WTC11 (cell line): ENCODE results near the gene IFNK. TPM values are rescaled to one million over a fixed set of nuclear protein-coding genes. Genes with fewer than 3 reads are reported as not detected.
"Not testable (repeated sequence)": the region's sequence is repeated elsewhere in the genome, so short reads cannot be mapped to it uniquely, and the experiment has no call there.

Experiments used
- ATAC-seq: fragments of 200-7000 bp; cut with Tn5 transposase; 2 replicates; pipeline ENCODE4 v1.10.0; 2021; ENCODE audit warnings: mild to moderate bottlenecking, moderate library complexity
- CTCF ChIA-PET: fragments of 300-600 bp; sonication (Branson Sonifier 250); formaldehyde crosslinking; loops from one replicate; lab custom pipeline; 2021; ENCODE audit warnings: antibody characterized with exemption; lab: Charles Lee
- POLR2A ChIA-PET: fragments of 350-600 bp; sonication (Branson Sonifier 250); formaldehyde crosslinking; loops from one replicate; lab custom pipeline; 2021; ENCODE audit warnings: antibody characterized with exemption; lab: Charles Lee
- DNase-seq: peaks from one replicate; pipeline ENCODE4 v3.0.0; 2021; ENCODE audit warnings: low spot score
- H3K27ac Mint-ChIP-seq: 2 replicates; pipeline ENCODE4 v1.8.0; 2021; ENCODE audit warnings: mixed read lengths
- H3K27me3 Mint-ChIP-seq: 2 replicates; pipeline ENCODE4 v1.8.0; 2021; ENCODE audit warnings: low read depth, mild to moderate bottlenecking, moderate library complexity, mixed read lengths
- H3K36me3 Mint-ChIP-seq: 2 replicates; pipeline ENCODE4 v1.8.0; 2021; ENCODE audit warnings: mixed read lengths
- H3K4me1 Mint-ChIP-seq: 2 replicates; pipeline ENCODE4 v1.8.0; 2022; ENCODE audit warnings: mixed read lengths
- H3K4me3 Mint-ChIP-seq: 2 replicates; pipeline ENCODE4 v1.8.0; 2021; ENCODE audit warnings: mild to moderate bottlenecking, moderate library complexity, mixed read lengths
- H3K9me3 Mint-ChIP-seq: 2 replicates; pipeline ENCODE4 v1.8.0; 2021; ENCODE audit warnings: mixed read lengths
- ATF1 ChIP-seq: sonication (generic); formaldehyde crosslinking; IDR thresholded peaks from 2 replicates; pipeline ENCODE4 v1.8.1; 2023; ENCODE audit warnings: mild to moderate bottlenecking, moderate library complexity, missing genetic modification reagents
- CREB1 ChIP-seq: sonication (generic); formaldehyde crosslinking; IDR thresholded peaks from 2 replicates; pipeline ENCODE4 v1.8.0; 2023; ENCODE audit warnings: mild to moderate bottlenecking, missing genetic modification reagents
- CREM ChIP-seq: sonication (generic); formaldehyde crosslinking; IDR thresholded peaks from 2 replicates; pipeline ENCODE4 v1.8.1; 2022; ENCODE audit warnings: mild to moderate bottlenecking, missing genetic modification reagents, moderate library complexity
- FOXP1 ChIP-seq: sonication (generic); formaldehyde crosslinking; IDR thresholded peaks from 2 replicates; pipeline ENCODE4 v1.8.0; 2022; ENCODE audit warnings: missing genetic modification reagents, mild to moderate bottlenecking, moderate library complexity, borderline replicate concordance
- GRHL2 ChIP-seq: fragments of 250-450 bp; sonication (Bioruptor Pico); IDR thresholded peaks from 2 replicates; pipeline ENCODE4 v1.8.0; 2022; ENCODE audit warnings: mild to moderate bottlenecking, moderate library complexity; ENCODE audit not compliant: insufficient replicate concordance, severe bottlenecking
- HMGA2 ChIP-seq: fragments of 250-450 bp; sonication (Bioruptor Pico); IDR thresholded peaks from 2 replicates; pipeline ENCODE4 v1.4.0; 2021; ENCODE audit warnings: mild to moderate bottlenecking, moderate library complexity
- KAT7 ChIP-seq: sonication (generic); formaldehyde crosslinking; IDR thresholded peaks from 2 replicates; pipeline ENCODE4 v1.8.1; 2023; ENCODE audit warnings: missing genetic modification reagents, mild to moderate bottlenecking, borderline replicate concordance
- NR1H2 ChIP-seq: sonication (generic); formaldehyde crosslinking; IDR thresholded peaks from 2 replicates; pipeline ENCODE4 v1.9.0; 2021; ENCODE audit warnings: mild to moderate bottlenecking, moderate library complexity, missing genetic modification reagents
- NR3C1 ChIP-seq: sonication (generic); formaldehyde crosslinking; conservative IDR thresholded peaks from 2 replicates; pipeline ENCODE4 v1.8.1; 2023; ENCODE audit warnings: low read depth, mild to moderate bottlenecking, missing genetic modification reagents
- OVOL2 ChIP-seq: fragments of 250-450 bp; sonication (Bioruptor Pico); IDR thresholded peaks from 2 replicates; pipeline ENCODE4 v1.9.0; 2021; ENCODE audit warnings: mild to moderate bottlenecking, borderline replicate concordance
- SP1 ChIP-seq: sonication (generic); formaldehyde crosslinking; conservative IDR thresholded peaks from 2 replicates; pipeline ENCODE4 v1.8.1; 2022; ENCODE audit warnings: missing genetic modification reagents
- TEAD4 ChIP-seq: sonication (generic); formaldehyde crosslinking; IDR thresholded peaks from 2 replicates; pipeline ENCODE4 v1.8.0; 2022; ENCODE audit warnings: mild to moderate bottlenecking, missing genetic modification reagents
- ZBTB21 ChIP-seq: sonication (generic); formaldehyde crosslinking; IDR thresholded peaks from 2 replicates; pipeline ENCODE4 v1.8.1; 2023; ENCODE audit warnings: mild to moderate bottlenecking, missing genetic modification reagents, borderline replicate concordance
- ZNF232 ChIP-seq: sonication (generic); formaldehyde crosslinking; IDR thresholded peaks from 2 replicates; pipeline ENCODE4 v1.8.0; 2022; ENCODE audit warnings: mild to moderate bottlenecking, missing genetic modification reagents
- ZNF263 ChIP-seq: sonication (generic); formaldehyde crosslinking; IDR thresholded peaks from 2 replicates; pipeline ENCODE4 v1.8.1; 2022; ENCODE audit warnings: low read depth, mild to moderate bottlenecking, moderate library complexity, missing genetic modification reagents
- ZNF396 ChIP-seq: fragments of 250-450 bp; sonication (Bioruptor Pico); IDR thresholded peaks from 2 replicates; pipeline ENCODE4 v1.8.0; 2021; ENCODE audit warnings: mild to moderate bottlenecking, moderate library complexity, borderline replicate concordance
- total RNA-seq: library from RNA; stranded (reverse); gene quantifications from 3 replicates; pipeline ENCODE4 v1.2.3, GENCODE V29; 2021
- TF ChIP-seq, protein P1 (sequence below): sonication (generic); formaldehyde crosslinking; IDR thresholded peaks from 2 replicates; pipeline ENCODE4 v1.8.0; 2022; ENCODE audit warnings: mild to moderate bottlenecking, missing genetic modification reagents
- TF ChIP-seq, protein P2 (sequence below): fragments of 250-450 bp; sonication (Bioruptor Pico); IDR thresholded peaks from 2 replicates; pipeline ENCODE4 v1.9.0; 2021; ENCODE audit warnings: mild to moderate bottlenecking
- TF ChIP-seq, protein P3 (sequence below): fragments of 250-450 bp; sonication (Bioruptor Pico); conservative IDR thresholded peaks from 2 replicates; pipeline ENCODE4 v1.9.0; 2021; ENCODE audit warnings: mild to moderate bottlenecking
- TF ChIP-seq, protein P4 (sequence below): sonication (generic); formaldehyde crosslinking; IDR thresholded peaks from 2 replicates; pipeline ENCODE4 v1.8.1; 2023; ENCODE audit warnings: mild to moderate bottlenecking, moderate library complexity, missing genetic modification reagents
- TF ChIP-seq, protein P5 (sequence below): sonication (generic); formaldehyde crosslinking; IDR thresholded peaks from 2 replicates; pipeline ENCODE4 v1.8.1; 2022; ENCODE audit warnings: missing genetic modification reagents, borderline replicate concordance
- TF ChIP-seq, protein P6 (sequence below): sonication (generic); formaldehyde crosslinking; IDR thresholded peaks from 2 replicates; pipeline ENCODE4 v1.8.1; 2023; ENCODE audit warnings: mild to moderate bottlenecking, missing genetic modification reagents, moderate library complexity
- TF ChIP-seq, protein P7 (sequence below): sonication (generic); formaldehyde crosslinking; IDR thresholded peaks from 2 replicates; pipeline ENCODE4 v1.8.1; 2023; ENCODE audit warnings: mild to moderate bottlenecking, missing genetic modification reagents

The IFNK gene
- total RNA-seq, 1 experiment from 2014 or later: not detected

DNA sequence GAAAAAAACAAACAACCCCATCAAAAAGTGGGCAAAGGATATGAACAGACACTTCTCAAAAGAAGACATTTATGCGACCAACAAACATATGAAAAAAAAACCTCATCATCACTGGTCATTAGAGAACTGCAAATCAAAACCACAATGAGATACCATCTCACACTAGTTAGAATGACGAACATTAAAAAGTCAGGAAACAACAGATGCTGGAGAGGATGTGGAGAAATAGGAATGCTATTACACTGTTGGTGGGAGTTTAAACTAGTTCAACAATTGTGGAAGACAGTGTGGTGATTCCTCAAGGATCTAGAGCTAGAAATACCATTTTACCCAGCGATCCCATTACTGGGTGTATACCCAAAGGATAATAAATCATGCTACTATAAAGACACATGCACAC lies 23.2 kb upstream of the IFNK start:
- POLR2A ChIA-PET, H3K27ac Mint-ChIP-seq, H3K27me3 Mint-ChIP-seq, ATAC-seq, H3K4me3 Mint-ChIP-seq, DNase-seq, CTCF ChIA-PET: not testable (repeated sequence)
- Mint-ChIP-seq H3K9me3 (peaks cover 15% of the 10 kb centered on the region), H3K4me1 (peaks cover 71% of the 10 kb centered on the region), H3K36me3 (peaks cover 17% of the 10 kb centered on the region)

DNA sequence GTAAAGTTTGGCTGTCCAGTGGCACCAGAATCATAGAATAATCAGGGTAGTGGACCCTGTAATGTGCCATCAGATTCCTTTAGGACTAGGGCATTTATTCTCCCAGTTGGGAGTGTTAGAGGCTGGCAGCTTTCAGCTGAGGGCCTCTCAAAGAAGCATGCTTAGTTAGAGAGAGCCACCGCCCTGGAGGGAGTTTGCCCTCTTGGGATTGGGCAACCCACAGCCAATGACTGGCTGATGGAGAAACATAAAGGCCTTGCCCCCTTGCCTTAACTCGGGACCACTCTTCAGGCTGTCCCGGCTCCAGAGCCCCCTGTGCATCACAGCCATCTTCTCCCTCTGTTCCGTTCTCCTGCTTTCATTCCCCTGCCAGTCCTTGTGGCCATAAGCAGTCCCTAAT lies 20.5 kb upstream of the IFNK start:
- ATAC-seq: peak; percentile 68; the same call in 1 of the 2 replicates
- CTCF ChIA-PET: no interaction called here
- Mint-ChIP-seq H3K4me1 (peaks cover 50% of the 10 kb centered on the region), H3K27ac (0 out of 2 replicates have a peak overlapping the region, but pooled peaks have one; percentile 38), H3K4me3 (no peak overlapping the region), H3K36me3 (peaks cover 26% of the 10 kb centered on the region), H3K9me3 (peaks cover 22% of the 10 kb centered on the region), H3K27me3 (no peaks in the 10 kb centered on the region)
- no peak for TF ChIP-seq ZNF232 (CRISPR knock-in tag)
- TF ChIP-seq TEAD4 (CRISPR knock-in tag): no peak
- no peak for TF ChIP-seq NR3C1 (CRISPR knock-in tag)
- no peak for TF ChIP-seq HMGA2
- TF ChIP-seq, protein P1, sequence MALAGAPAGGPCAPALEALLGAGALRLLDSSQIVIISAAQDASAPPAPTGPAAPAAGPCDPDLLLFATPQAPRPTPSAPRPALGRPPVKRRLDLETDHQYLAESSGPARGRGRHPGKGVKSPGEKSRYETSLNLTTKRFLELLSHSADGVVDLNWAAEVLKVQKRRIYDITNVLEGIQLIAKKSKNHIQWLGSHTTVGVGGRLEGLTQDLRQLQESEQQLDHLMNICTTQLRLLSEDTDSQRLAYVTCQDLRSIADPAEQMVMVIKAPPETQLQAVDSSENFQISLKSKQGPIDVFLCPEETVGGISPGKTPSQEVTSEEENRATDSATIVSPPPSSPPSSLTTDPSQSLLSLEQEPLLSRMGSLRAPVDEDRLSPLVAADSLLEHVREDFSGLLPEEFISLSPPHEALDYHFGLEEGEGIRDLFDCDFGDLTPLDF (CRISPR knock-in tag): no peak
- TF ChIP-seq, protein P2, sequence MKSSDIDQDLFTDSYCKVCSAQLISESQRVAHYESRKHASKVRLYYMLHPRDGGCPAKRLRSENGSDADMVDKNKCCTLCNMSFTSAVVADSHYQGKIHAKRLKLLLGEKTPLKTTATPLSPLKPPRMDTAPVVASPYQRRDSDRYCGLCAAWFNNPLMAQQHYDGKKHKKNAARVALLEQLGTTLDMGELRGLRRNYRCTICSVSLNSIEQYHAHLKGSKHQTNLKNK (CRISPR knock-in tag): no peak
- no peak for TF ChIP-seq ZNF263 (CRISPR knock-in tag)
- no peak for TF ChIP-seq CREB1 (CRISPR knock-in tag)
- TF ChIP-seq ZBTB21: no peak
- TF ChIP-seq OVOL2: no peak
- POLR2A ChIA-PET: no interaction called here
- no peak for DNase-seq

DNA sequence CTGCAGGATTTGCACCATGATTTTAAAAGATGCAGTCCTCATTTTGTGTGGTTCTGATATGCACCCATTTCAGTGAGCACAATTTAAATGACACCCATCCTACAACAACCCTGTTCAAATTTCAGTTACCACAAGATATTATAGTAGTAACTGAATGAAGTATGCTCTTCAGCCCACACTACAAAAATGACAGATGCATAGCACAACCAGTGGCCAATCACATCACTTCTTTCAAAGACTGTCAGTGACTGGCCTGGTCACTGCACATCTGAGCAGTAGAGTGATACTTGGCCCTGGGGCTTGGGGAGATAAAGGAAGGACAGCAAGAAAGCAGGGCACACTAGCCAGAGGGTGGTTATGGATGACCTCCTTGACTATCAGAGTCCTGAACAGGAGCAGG lies 19.8 kb upstream of the IFNK start:
- no peaks in the 10 kb centered on the region for H3K27me3 Mint-ChIP-seq
- no peak overlapping the region for H3K27ac Mint-ChIP-seq
- ChIA-PET CTCF (no interaction called here), POLR2A (no interaction called here)
- peaks cover 22% of the 10 kb centered on the region for H3K9me3 Mint-ChIP-seq
- ATAC-seq (no peak), DNase-seq (no peak)
- H3K36me3 Mint-ChIP-seq: peaks cover 26% of the 10 kb centered on the region
- peaks cover 51% of the 10 kb centered on the region for H3K4me1 Mint-ChIP-seq
- no peak overlapping the region for H3K4me3 Mint-ChIP-seq
- TF ChIP-seq KAT7: no peak
- no peak for TF ChIP-seq ATF1
- TF ChIP-seq, protein P3, sequence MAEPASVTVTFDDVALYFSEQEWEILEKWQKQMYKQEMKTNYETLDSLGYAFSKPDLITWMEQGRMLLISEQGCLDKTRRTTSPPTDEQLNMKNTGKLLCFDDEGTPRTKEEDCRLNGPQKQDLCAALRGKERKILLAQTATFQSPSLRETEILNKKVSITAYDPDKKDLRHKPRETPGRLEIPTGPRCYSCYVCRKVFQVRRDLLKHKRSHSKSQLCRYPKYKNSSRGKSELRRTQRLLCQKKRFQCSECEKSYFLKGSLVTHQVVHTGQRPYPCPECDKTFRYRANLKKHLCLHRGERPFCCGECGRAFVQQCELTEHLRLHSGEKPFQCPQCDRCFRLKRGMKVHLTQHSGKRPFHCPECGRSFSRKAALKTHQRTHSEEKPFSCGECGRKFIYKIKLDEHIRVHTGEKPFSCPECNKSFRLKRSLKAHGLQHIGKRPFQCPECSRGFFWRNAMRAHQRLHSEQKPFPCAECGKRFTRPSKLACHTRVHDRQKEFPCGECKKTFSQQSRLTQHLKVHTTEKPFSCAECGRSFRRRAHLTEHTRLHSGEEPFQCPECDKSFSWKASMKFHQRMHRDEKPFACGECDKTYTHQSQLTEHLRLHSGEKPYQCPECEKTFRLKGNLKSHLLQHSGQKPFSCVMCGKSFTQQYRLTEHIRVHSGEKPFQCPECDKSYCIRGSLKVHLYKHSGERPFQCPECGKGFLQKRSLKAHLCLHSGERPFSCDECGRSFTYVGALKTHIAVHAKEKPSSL (CRISPR knock-in tag): no peak
- no peak for TF ChIP-seq GRHL2
- TF ChIP-seq, protein P4, sequence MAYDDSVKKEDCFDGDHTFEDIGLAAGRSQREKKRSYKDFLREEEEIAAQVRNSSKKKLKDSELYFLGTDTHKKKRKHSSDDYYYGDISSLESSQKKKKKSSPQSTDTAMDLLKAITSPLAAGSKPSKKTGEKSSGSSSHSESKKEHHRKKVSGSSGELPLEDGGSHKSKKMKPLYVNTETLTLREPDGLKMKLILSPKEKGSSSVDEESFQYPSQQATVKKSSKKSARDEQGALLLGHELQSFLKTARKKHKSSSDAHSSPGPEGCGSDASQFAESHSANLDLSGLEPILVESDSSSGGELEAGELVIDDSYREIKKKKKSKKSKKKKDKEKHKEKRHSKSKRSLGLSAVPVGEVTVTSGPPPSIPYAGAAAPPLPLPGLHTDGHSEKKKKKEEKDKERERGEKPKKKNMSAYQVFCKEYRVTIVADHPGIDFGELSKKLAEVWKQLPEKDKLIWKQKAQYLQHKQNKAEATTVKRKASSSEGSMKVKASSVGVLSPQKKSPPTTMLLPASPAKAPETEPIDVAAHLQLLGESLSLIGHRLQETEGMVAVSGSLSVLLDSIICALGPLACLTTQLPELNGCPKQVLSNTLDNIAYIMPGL (CRISPR knock-in tag): no peak
- TF ChIP-seq, protein P1 (CRISPR knock-in tag): no peak
- TF ChIP-seq ZBTB21: no peak
- TF ChIP-seq, protein P5, sequence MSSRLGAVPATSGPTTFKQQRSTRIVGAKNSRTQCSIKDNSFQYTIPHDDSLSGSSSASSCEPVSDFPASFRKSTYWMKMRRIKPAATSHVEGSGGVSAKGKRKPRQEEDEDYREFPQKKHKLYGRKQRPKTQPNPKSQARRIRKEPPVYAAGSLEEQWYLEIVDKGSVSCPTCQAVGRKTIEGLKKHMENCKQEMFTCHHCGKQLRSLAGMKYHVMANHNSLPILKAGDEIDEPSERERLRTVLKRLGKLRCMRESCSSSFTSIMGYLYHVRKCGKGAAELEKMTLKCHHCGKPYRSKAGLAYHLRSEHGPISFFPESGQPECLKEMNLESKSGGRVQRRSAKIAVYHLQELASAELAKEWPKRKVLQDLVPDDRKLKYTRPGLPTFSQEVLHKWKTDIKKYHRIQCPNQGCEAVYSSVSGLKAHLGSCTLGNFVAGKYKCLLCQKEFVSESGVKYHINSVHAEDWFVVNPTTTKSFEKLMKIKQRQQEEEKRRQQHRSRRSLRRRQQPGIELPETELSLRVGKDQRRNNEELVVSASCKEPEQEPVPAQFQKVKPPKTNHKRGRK (CRISPR knock-in tag): no peak
- TF ChIP-seq ZNF396: no peak
- TF ChIP-seq, protein P6, sequence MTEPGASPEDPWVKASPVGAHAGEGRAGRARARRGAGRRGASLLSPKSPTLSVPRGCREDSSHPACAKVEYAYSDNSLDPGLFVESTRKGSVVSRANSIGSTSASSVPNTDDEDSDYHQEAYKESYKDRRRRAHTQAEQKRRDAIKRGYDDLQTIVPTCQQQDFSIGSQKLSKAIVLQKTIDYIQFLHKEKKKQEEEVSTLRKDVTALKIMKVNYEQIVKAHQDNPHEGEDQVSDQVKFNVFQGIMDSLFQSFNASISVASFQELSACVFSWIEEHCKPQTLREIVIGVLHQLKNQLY (CRISPR knock-in tag): no peak
- no peak for TF ChIP-seq CREM (CRISPR knock-in tag)
- TF ChIP-seq NR1H2 (CRISPR knock-in tag): no peak
- TF ChIP-seq, protein P7, sequence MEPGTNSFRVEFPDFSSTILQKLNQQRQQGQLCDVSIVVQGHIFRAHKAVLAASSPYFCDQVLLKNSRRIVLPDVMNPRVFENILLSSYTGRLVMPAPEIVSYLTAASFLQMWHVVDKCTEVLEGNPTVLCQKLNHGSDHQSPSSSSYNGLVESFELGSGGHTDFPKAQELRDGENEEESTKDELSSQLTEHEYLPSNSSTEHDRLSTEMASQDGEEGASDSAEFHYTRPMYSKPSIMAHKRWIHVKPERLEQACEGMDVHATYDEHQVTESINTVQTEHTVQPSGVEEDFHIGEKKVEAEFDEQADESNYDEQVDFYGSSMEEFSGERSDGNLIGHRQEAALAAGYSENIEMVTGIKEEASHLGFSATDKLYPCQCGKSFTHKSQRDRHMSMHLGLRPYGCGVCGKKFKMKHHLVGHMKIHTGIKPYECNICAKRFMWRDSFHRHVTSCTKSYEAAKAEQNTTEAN (CRISPR knock-in tag): no peak
- no peak for TF ChIP-seq SP1 (CRISPR knock-in tag)
- no peak for TF ChIP-seq FOXP1 (CRISPR knock-in tag)
